ENCODE measurements around the gene UGP2.

GRCh38 chr2:63871864-63872263, 30.2 kb downstream of the UGP2 start:
- TF ChIP-seq CTBP1 (IDR thresholded peaks at IDR 0.05; ENCODE audit: borderline replicate concordance), result no peak
- TF ChIP-seq FOXM1 (IDR thresholded peaks at IDR 0.05; ENCODE audit: borderline replicate concordance), result no peak
- TF ChIP-seq, protein P1, sequence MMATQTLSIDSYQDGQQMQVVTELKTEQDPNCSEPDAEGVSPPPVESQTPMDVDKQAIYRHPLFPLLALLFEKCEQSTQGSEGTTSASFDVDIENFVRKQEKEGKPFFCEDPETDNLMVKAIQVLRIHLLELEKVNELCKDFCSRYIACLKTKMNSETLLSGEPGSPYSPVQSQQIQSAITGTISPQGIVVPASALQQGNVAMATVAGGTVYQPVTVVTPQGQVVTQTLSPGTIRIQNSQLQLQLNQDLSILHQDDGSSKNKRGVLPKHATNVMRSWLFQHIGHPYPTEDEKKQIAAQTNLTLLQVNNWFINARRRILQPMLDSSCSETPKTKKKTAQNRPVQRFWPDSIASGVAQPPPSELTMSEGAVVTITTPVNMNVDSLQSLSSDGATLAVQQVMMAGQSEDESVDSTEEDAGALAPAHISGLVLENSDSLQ (IDR thresholded peaks at IDR 0.05), result no peak
- no peak for TF ChIP-seq SP1 (IDR thresholded peaks at IDR 0.05)
- TF ChIP-seq BHLHE40 (IDR thresholded peaks at IDR 0.05; ENCODE audit: borderline replicate concordance), result no peak
- TF ChIP-seq TARDBP (IDR thresholded peaks at IDR 0.05), result no peak
- TF ChIP-seq FOXK2 (IDR thresholded peaks at IDR 0.05), result no peak
- no peak for TF ChIP-seq LEF1 (IDR thresholded peaks at IDR 0.05; ENCODE audit: borderline replicate concordance)
- no peak for TF ChIP-seq ARNT (IDR thresholded peaks at IDR 0.05)
- TF ChIP-seq ELF4 (IDR thresholded peaks at IDR 0.05), result no peak
- no peak for TF ChIP-seq SUZ12 (IDR thresholded peaks at IDR 0.05)
- no peak for TF ChIP-seq ZNF384 (IDR thresholded peaks at IDR 0.05)
- TF ChIP-seq L3MBTL2 (conservative IDR thresholded peaks at IDR 0.05), result no peak
